ENCODE data around the gene QRSL1. TPM values are rescaled to one million over a fixed set of nuclear protein-coding genes. Genes with fewer than 3 reads are reported as not detected.

The QRSL1 gene
- total and polyA plus RNA-seq, 3 experiments from 2014 or later = 9.7 to 27.2 (median 23.0) TPM

DNA sequence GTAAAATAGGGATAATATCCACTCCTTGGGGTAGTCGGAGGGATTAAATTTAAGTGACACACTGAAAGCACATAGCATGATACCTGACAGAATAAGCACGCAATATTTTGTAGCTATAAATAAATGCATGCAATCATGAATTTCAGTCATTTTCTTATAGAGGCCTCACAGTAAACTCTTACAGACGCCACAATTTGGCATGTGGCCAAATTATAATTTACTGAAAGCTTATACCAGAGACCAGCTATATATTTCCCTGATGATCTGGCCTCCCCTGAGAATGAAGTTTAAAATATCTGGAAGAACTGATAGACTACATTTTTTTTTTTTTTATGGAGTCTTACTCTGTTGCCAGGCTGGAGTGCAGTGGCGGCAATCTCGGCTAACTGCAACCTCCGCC, 40.9 kb downstream of the QRSL1 start:
- Mint-ChIP-seq H3K4me3 (no peak overlapping the region), H3K27me3 (no peaks in the 10 kb centered on the region), H3K27ac (no peak overlapping the region), H3K36me3 (peaks cover 0 to 19% (median 4%) of the 10 kb centered on the region in 3 donors), H3K4me1 (no peaks in the 10 kb centered on the region), H3K9me3 (no peaks in the 10 kb centered on the region)
- H3K36me3 ChIP-seq (ENCODE audit: insufficient read depth, low read length) = no peaks in the 10 kb centered on the region
- no peaks in the 10 kb centered on the region for H3K27me3 ChIP-seq (ENCODE audit: insufficient read depth, low read length, poor library complexity, severe bottlenecking)
- DNase-seq = no peak
- H3K4me3 ChIP-seq (ENCODE audit: low read length) = no peak overlapping the region
- POLR2A ChIA-PET = no interaction called here
- no peaks in the 10 kb centered on the region for H3K4me1 ChIP-seq (ENCODE audit: insufficient read depth, low read length)
- CTCF ChIA-PET = no interaction called here
- no peak overlapping the region for H3K27ac ChIP-seq (ENCODE audit: low read depth, low read length)
- H3K9me3 ChIP-seq (ENCODE audit: low read length) = no peaks in the 10 kb centered on the region

DNA sequence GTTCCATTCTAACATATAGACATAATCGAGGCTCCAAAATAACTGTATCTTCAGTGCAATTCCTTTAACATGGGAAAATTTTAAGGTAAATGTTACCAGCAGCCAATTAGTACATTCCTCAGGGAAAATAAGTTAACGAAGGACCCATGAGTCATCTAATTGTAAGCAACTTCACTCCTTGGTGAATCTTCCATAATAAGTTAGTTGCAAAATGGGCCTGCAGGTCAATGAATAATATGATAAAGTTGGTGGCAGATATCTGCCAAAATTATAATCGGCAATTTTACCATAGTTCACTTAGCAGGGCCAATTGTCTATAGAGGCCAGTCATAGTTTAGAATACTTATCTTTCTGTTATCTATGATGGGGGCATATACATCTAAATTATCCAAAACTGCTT, 42.3 kb downstream of the QRSL1 start:
- Mint-ChIP-seq H3K27ac (no peak overlapping the region), H3K4me3 (no peak overlapping the region), H3K36me3 (peaks cover 0 to 6% (median 0%) of the 10 kb centered on the region in 3 donors), H3K27me3 (no peaks in the 10 kb centered on the region), H3K4me1 (no peaks in the 10 kb centered on the region), H3K9me3 (no peaks in the 10 kb centered on the region)
- POLR2A ChIA-PET = no interaction called here
- Histone ChIP-seq H3K36me3 (ENCODE audit: insufficient read depth, low read length) (no peaks in the 10 kb centered on the region), H3K4me3 (ENCODE audit: low read length) (no peak overlapping the region), H3K4me1 (ENCODE audit: insufficient read depth, low read length) (no peaks in the 10 kb centered on the region), H3K27ac (ENCODE audit: low read depth, low read length) (no peak overlapping the region), H3K9me3 (ENCODE audit: low read length) (no peaks in the 10 kb centered on the region), H3K27me3 (ENCODE audit: insufficient read depth, low read length, poor library complexity, severe bottlenecking) (no peaks in the 10 kb centered on the region)
- CTCF ChIA-PET = no interaction called here
- no peak for DNase-seq

DNA sequence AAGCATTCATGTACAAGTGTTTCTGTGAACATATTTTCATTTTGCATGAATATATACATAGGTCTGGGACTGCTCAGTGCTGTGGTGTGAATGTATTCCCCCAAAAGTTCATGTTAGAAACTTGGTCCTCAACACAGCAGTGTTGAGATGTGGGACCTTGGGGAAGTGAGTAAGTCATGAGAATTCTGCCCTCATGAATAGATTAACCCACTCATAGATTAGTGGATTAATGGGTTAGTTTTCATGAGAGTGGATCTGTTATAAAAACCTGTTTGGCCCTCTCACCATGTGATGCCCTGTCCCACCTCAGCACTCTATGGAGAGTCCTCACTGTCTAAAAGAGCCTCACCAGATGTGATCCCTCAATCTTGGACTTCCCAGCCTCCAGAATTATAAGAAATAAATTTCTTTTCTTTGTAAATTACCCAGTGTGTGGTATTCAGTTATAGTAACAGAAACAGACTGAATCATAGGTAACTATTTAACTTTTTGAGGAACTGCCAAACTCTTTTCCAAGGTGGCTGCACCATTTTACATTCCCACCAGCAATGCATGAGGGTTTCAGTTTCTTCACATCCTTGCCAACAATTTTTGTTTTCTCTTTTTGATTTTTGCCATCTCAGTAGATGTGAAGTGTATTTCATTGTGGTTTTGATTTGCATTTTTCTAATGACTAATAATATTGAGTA, 45.3 kb downstream of the QRSL1 start:
- Histone ChIP-seq H3K4me1 (ENCODE audit: insufficient read depth, low read length) (no peaks in the 10 kb centered on the region), H3K27ac (ENCODE audit: low read depth, low read length) (no peak overlapping the region), H3K36me3 (ENCODE audit: insufficient read depth, low read length) (no peaks in the 10 kb centered on the region), H3K4me3 (ENCODE audit: low read length) (no peak overlapping the region), H3K9me3 (ENCODE audit: low read length) (no peaks in the 10 kb centered on the region), H3K27me3 (ENCODE audit: insufficient read depth, low read length, poor library complexity, severe bottlenecking) (no peaks in the 10 kb centered on the region)
- ChIA-PET CTCF (no interaction called here), POLR2A (no interaction called here)
- Mint-ChIP-seq H3K36me3 (peaks cover 0 to 4% (median 0%) of the 10 kb centered on the region in 3 donors), H3K27ac (no peak overlapping the region), H3K9me3 (no peaks in the 10 kb centered on the region), H3K4me1 (no peaks in the 10 kb centered on the region), H3K27me3 (no peaks in the 10 kb centered on the region), H3K4me3 (no peak overlapping the region)
- DNase-seq = no peak

DNA sequence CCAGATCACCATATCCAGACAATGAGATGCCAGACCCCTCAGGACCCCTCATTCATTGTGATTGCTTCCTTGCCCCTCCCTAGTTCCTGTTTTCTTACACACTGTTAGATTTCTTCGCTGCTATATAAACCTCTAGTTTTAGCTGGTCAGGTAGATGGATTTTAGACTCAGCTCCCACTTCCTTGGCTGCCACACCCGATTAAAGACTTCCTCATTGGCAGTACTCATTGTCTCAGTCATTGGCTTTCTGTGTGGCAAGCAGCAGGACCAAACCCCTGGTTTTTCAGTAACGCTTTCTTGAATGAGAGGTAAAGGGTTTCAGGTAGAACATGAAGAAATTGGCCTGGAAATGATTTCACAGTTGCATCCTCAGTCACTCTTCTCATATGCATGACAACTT, 47.9 kb downstream of the QRSL1 start:
- Histone ChIP-seq H3K4me1 (ENCODE audit: insufficient read depth, low read length) (no peaks in the 10 kb centered on the region), H3K36me3 (ENCODE audit: insufficient read depth, low read length) (no peaks in the 10 kb centered on the region), H3K4me3 (ENCODE audit: low read length) (no peak overlapping the region), H3K27ac (ENCODE audit: low read depth, low read length) (no peak overlapping the region), H3K27me3 (ENCODE audit: insufficient read depth, low read length, poor library complexity, severe bottlenecking) (no peaks in the 10 kb centered on the region), H3K9me3 (ENCODE audit: low read length) (no peaks in the 10 kb centered on the region)
- POLR2A ChIA-PET = no interaction called here
- peak overlapping the region in 1 of 8 donors; percentile 69 for H3K27ac Mint-ChIP-seq
- H3K9me3 Mint-ChIP-seq = no peaks in the 10 kb centered on the region
- DNase-seq = no peak
- H3K4me3 Mint-ChIP-seq = no peak overlapping the region
- H3K36me3 Mint-ChIP-seq = peaks cover 0 to 4% (median 0%) of the 10 kb centered on the region in 3 donors
- peaks cover 0 to 6% of the 10 kb centered on the region in 2 donors for H3K27me3 Mint-ChIP-seq
- no peaks in the 10 kb centered on the region for H3K4me1 Mint-ChIP-seq
- CTCF ChIA-PET = no interaction called here

DNA sequence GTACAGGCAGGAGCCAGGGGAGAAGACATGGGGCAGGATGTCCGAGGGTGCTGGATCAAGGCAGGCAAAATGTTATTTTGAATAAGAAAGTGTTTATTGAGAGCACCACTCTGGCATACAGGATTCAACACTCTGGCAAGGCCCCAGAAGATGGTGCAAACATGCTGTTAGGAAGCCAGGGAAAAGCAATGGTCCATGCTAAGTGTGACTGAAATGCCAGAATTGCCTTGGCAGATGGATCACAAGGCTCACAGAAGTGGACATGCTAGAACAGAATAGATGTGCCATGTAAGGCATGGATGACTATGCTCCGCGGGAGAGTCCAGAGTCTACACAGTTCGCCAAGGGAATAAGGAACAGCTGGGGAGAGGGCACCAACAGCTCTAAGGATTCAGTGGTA, 54.6 kb downstream of the QRSL1 start:
- H3K36me3 Mint-ChIP-seq = no peaks in the 10 kb centered on the region
- H3K9me3 ChIP-seq (ENCODE audit: low read length) = no peaks in the 10 kb centered on the region
- no peak overlapping the region for H3K4me3 ChIP-seq (ENCODE audit: low read length)
- H3K27ac ChIP-seq (ENCODE audit: low read depth, low read length) = no peak overlapping the region
- peaks cover 0 to 6% of the 10 kb centered on the region in 2 donors for H3K27me3 Mint-ChIP-seq
- ChIA-PET CTCF (no interaction called here), POLR2A (no interaction called here)
- H3K27me3 ChIP-seq (ENCODE audit: insufficient read depth, low read length, poor library complexity, severe bottlenecking) = no peaks in the 10 kb centered on the region
- H3K4me1 ChIP-seq (ENCODE audit: insufficient read depth, low read length) = no peaks in the 10 kb centered on the region
- DNase-seq = no peak
- H3K4me1 Mint-ChIP-seq = no peaks in the 10 kb centered on the region
- no peak overlapping the region for H3K4me3 Mint-ChIP-seq
- H3K9me3 Mint-ChIP-seq = no peaks in the 10 kb centered on the region
- no peak overlapping the region for H3K27ac Mint-ChIP-seq
- H3K36me3 ChIP-seq (ENCODE audit: insufficient read depth, low read length) = no peaks in the 10 kb centered on the region

DNA sequence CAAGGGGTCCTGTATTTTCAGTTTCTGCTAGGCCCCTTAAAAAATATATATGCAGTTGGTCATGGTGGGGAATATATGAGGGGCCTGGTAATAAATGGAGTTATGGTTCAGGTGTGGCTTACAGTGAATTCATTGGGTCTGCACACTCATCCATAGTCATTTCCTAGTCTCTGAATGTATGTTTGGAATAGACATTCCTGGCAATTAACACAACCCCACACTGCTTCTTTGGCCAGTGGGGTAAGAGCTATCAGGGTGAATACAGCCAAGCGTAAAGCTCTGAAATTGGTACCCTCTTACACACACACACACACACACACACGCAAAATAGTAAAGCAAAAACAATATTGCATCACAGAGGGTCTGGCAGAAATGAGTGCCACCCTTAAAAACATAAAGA, 56.5 kb downstream of the QRSL1 start:
- no peak overlapping the region for H3K27ac ChIP-seq (ENCODE audit: low read depth, low read length)
- H3K36me3 Mint-ChIP-seq = no peaks in the 10 kb centered on the region
- no peak for DNase-seq
- peaks cover 0 to 4% of the 10 kb centered on the region in 2 donors for H3K27me3 Mint-ChIP-seq
- no peaks in the 10 kb centered on the region for H3K4me1 ChIP-seq (ENCODE audit: insufficient read depth, low read length)
- H3K9me3 ChIP-seq (ENCODE audit: low read length) = no peaks in the 10 kb centered on the region
- ChIA-PET POLR2A (no interaction called here), CTCF (no interaction called here)
- no peaks in the 10 kb centered on the region for H3K27me3 ChIP-seq (ENCODE audit: insufficient read depth, low read length, poor library complexity, severe bottlenecking)
- no peaks in the 10 kb centered on the region for H3K4me1 Mint-ChIP-seq
- H3K27ac Mint-ChIP-seq = no peak overlapping the region
- no peaks in the 10 kb centered on the region for H3K36me3 ChIP-seq (ENCODE audit: insufficient read depth, low read length)
- no peak overlapping the region for H3K4me3 ChIP-seq (ENCODE audit: low read length)
- H3K9me3 Mint-ChIP-seq = no peaks in the 10 kb centered on the region
- no peak overlapping the region for H3K4me3 Mint-ChIP-seq

DNA sequence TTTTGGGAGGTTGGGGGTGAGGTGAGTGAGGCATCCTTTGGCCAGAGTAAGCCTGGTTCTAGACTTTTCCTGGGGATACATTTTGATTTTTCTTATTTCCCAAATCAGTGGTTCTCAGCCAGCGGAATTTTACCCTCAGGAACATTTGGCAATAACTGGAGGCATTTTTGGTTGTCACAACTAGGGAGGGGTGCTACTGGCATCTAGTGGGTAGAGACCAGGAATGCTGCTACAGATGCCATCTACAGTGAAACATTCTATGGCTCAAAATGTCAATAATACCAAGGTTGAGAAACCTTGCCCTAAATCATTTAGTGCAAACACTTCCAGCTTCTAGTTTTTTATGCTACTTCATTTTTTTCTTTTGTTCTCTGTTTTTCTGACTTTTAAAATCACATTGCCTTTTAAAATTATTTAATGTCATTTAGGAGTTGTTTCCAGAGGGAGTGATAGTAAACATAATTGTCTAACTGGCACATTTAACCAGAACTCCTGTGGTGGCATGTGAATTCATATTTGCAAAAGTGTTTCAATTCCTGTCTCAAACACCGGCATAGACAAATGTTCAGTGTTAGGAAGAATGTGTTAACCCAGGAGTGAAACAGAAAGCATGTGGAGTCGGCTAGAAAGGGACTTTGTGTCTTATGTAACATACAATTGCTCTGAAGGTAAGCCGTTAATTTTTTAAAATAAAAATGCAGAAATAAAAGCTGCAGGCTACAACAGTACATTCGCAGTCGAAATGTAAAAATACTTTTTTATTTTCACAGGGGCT, 59.0 kb downstream of the QRSL1 start:
- ChIA-PET POLR2A (no interaction called here), CTCF (no interaction called here)
- Histone ChIP-seq H3K27ac (ENCODE audit: low read depth, low read length) (no peak overlapping the region), H3K4me1 (ENCODE audit: insufficient read depth, low read length) (no peaks in the 10 kb centered on the region), H3K27me3 (ENCODE audit: insufficient read depth, low read length, poor library complexity, severe bottlenecking) (no peaks in the 10 kb centered on the region), H3K36me3 (ENCODE audit: insufficient read depth, low read length) (no peaks in the 10 kb centered on the region), H3K4me3 (ENCODE audit: low read length) (no peak overlapping the region), H3K9me3 (ENCODE audit: low read length) (no peaks in the 10 kb centered on the region)
- Mint-ChIP-seq H3K36me3 (no peaks in the 10 kb centered on the region), H3K4me3 (no peak overlapping the region), H3K27me3 (peaks cover 0 to 9% of the 10 kb centered on the region in 2 donors), H3K4me1 (no peaks in the 10 kb centered on the region), H3K9me3 (no peaks in the 10 kb centered on the region), H3K27ac (no peak overlapping the region)
- DNase-seq = no peak

DNA sequence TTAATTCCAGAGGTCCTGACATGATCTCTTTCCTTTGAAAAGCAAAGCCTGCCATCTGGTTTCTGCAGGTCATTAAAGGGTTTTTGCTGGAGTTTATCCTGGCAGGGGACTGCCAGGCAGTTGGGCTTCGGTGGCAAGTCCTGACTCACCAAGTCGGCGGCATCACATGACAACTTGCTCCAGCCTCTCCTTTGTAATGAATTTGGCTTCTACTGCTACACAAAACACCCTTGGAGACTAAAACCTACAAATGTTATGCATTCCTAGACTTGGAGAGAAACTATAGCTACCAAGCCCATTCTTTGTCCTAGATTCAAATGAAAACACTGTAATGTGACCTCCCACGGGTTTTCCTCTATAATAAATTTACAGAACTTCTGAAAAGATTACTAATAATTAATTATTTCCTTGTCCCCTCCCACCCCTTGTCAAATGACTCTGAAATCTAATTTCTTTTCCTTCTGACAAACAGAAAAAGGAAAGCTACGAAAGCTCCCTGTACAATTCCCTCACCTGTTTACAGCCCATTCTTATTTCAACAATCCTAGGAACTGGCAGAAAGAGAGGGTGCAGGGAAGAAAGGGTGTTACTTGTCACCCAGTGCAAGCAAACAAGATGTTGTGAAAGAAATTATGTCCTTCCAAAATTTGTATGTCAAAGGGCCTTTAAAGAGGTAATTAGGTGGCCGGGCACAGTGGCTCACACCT, 62.9 kb downstream of the QRSL1 start:
- H3K27ac ChIP-seq (ENCODE audit: low read depth, low read length) = no peak overlapping the region
- no peak overlapping the region for H3K27ac Mint-ChIP-seq
- H3K36me3 Mint-ChIP-seq = no peaks in the 10 kb centered on the region
- ChIA-PET CTCF (no interaction called here), POLR2A (no interaction called here)
- no peak overlapping the region for H3K4me3 ChIP-seq (ENCODE audit: low read length)
- no peaks in the 10 kb centered on the region for H3K36me3 ChIP-seq (ENCODE audit: insufficient read depth, low read length)
- H3K4me3 Mint-ChIP-seq = no peak overlapping the region
- H3K27me3 Mint-ChIP-seq = peaks cover 6 to 12% of the 10 kb centered on the region in 2 donors
- no peaks in the 10 kb centered on the region for H3K4me1 ChIP-seq (ENCODE audit: insufficient read depth, low read length)
- H3K4me1 Mint-ChIP-seq = no peaks in the 10 kb centered on the region
- H3K27me3 ChIP-seq (ENCODE audit: insufficient read depth, low read length, poor library complexity, severe bottlenecking) = no peaks in the 10 kb centered on the region
- no peaks in the 10 kb centered on the region for H3K9me3 ChIP-seq (ENCODE audit: low read length)
- no peaks in the 10 kb centered on the region for H3K9me3 Mint-ChIP-seq
- DNase-seq = no peak

All from CD8-positive, alpha-beta memory T cell (primary cell).